Adrenal gland (tissue), 5 donors: ENCODE results near the gene GRIA3.

Source experiments
- CTCF ChIP-seq, 6 experiments: fragments of 450-650 bp in 4 of 6; fragments of 200-600 bp in 2 of 6; sonication (generic) in 1 of 6; IDR thresholded peaks; 1 replicate in 5 of 6; 2 replicates in 1 of 6; pipeline versions ENCODE4 v1.5.1 to v1.8.0; 2016 to 2021; ENCODE audit warnings: antibody characterized with exemption in 6 of 6, mild to moderate bottlenecking in 2 of 6, moderate library complexity in 1 of 6
- POLR2A ChIP-seq, 2 donors: fragments of 450-650 bp; IDR thresholded peaks; one replicate each; pipeline ENCODE4 v1.6.1; 2017; ENCODE audit warnings: antibody characterized with exemption in 2 of 2, mild to moderate bottlenecking in 2 of 2, moderate library complexity in 1 of 2
- donor health status: DM: no; HTN: no; CAD: no.

GRCh38 chrX:123449335-123449734 is 265.3 kb downstream of the GRIA3 start:
- TF ChIP-seq CTCF (IDR thresholded peaks at IDR 0.05) = no peak
- no peak for TF ChIP-seq POLR2A (IDR thresholded peaks at IDR 0.05)
